GM12878 (cell line): ENCODE measurements around the gene RLIM. TPM values are rescaled to one million over a fixed set of nuclear protein-coding genes. Genes with fewer than 3 reads are reported as not detected.

Experiments used
- ATAC-seq: fragments of 200-7000 bp; cut with Tn5 transposase; 3 replicates; pipeline ENCODE4 v1.9.1; 2020; ENCODE audit warnings: mild to moderate bottlenecking, moderate library complexity
- BruUV-seq: library from RNA; stranded (reverse); fragments of 400-500 nt; replicated peaks from 2 replicates; lab custom pipeline; 2021; lab: Mats Ljungman, UMichigan
- CTCF ChIA-PET: fragments of 300-600 bp; sonication (Branson Sonifier 250); formaldehyde crosslinking; extraction: SDS; loops from one replicate; lab custom pipeline; 2021; ENCODE audit warnings: inconsistent platforms; lab: Yijun Ruan, JAX
- POLR2A ChIA-PET: fragments of 350-600 bp; formaldehyde crosslinking; extraction: SDS; loops from one replicate; lab custom pipeline; 2021; ENCODE audit warnings: inconsistent platforms; lab: Charles Lee
- RAD21 ChIA-PET: fragments of 300-600 bp; sonication (Branson Sonifier 250); formaldehyde crosslinking; loops from one replicate; lab custom pipeline; 2023; ENCODE audit warnings: antibody characterized with exemption; ENCODE audit not compliant: unreplicated experiment; lab: Charles Lee
- SMC1A ChIA-PET: fragments of 300-600 bp; sonication (Branson Sonifier 250); formaldehyde crosslinking; loops from one replicate; lab custom pipeline; 2023; ENCODE audit not compliant: unreplicated experiment, uncharacterized antibody; lab: Charles Lee
- DNase-seq: peaks from one replicate; pipeline ENCODE4 v3.0.0-alpha.2; 2011; ENCODE audit warnings: low read depth, low spot score
- FAIRE-seq: peaks from 3 replicates; lab custom pipeline; 2011; peaks lifted over from hg19 to GRCh38; lab: Jason Lieb, UNC
- H2AFZ ChIP-seq: 2 replicates; pipeline ENCODE4 v1.6.0; 2011; ENCODE audit warnings: low read depth, low read length, control low read depth; ENCODE audit not compliant: control insufficient read depth
- H3K27ac ChIP-seq: 2 replicates; pipeline ENCODE4 v1.5.1; 2011; ENCODE audit warnings: control low read depth; ENCODE audit not compliant: control insufficient read depth, insufficient read depth
- H3K27me3 ChIP-seq, 2 experiments: replicated peaks in 1 of 2; 2 replicates each; pipeline versions ENCODE4 v1.6.0 to v1.6.1; 2011; ENCODE audit warnings: low read length in 1 of 2; ENCODE audit not compliant: control insufficient read depth in 2 of 2, insufficient read depth in 2 of 2
- H3K36me3 ChIP-seq, 2 experiments: 2 replicates each; pipeline ENCODE4 v1.5.1; 2011; ENCODE audit warnings: low read length in 1 of 2; ENCODE audit not compliant: control insufficient read depth in 2 of 2, insufficient read depth in 2 of 2
- H3K4me1 ChIP-seq: 2 replicates; pipeline ENCODE4 v1.6.1; 2011; ENCODE audit warnings: mild to moderate bottlenecking, low read length, moderate library complexity, mixed read lengths; ENCODE audit not compliant: control insufficient read depth, insufficient read depth
- H3K4me2 ChIP-seq: 2 replicates; pipeline ENCODE4 v1.6.0; 2011; ENCODE audit warnings: control low read depth; ENCODE audit not compliant: control insufficient read depth, insufficient read depth
- H3K4me3 ChIP-seq: fragments of 200-600 bp; sonication (generic); 2 replicates; pipeline ENCODE4 v1.5.1; 2016
- H3K79me2 ChIP-seq: 2 replicates; pipeline ENCODE4 v1.6.0; 2011; ENCODE audit warnings: low read length; ENCODE audit not compliant: control insufficient read depth, insufficient read depth
- H3K9ac ChIP-seq: 2 replicates; pipeline ENCODE4 v1.8.0; 2011; ENCODE audit warnings: low read length, control low read depth, mixed read lengths; ENCODE audit not compliant: control insufficient read depth, insufficient read depth
- H3K9me3 ChIP-seq: replicated peaks from 3 replicates; pipeline ENCODE4 v1.5.1; 2011; ENCODE audit warnings: mild to moderate bottlenecking, low read length; ENCODE audit not compliant: control insufficient read depth, insufficient read depth
- H4K20me1 ChIP-seq: 2 replicates; pipeline ENCODE4 v1.6.0; 2011; ENCODE audit not compliant: control insufficient read depth, insufficient read depth
- BCLAF1 ChIP-seq: fragments of 450-650 bp; IDR thresholded peaks from 2 replicates; pipeline ENCODE4 v1.6.1; 2017; ENCODE audit warnings: antibody characterized with exemption, mild to moderate bottlenecking, moderate library complexity
- CREB1 ChIP-seq: IDR thresholded peaks from 2 replicates; pipeline ENCODE4 v1.6.1; 2012; ENCODE audit warnings: low read depth, mild to moderate bottlenecking, inconsistent platforms
- EP300 ChIP-seq, 2 experiments: fragments of 150-350 bp in 1 of 2; IDR thresholded peaks; 2 replicates each; pipeline ENCODE4 v1.6.1; 2011 to 2012; ENCODE audit warnings: low read depth in 2 of 2, low read length in 2 of 2, borderline replicate concordance in 1 of 2, improper control_type of control experiment in 1 of 2, inconsistent platforms in 1 of 2; ENCODE audit not compliant: control insufficient read depth in 1 of 2
- ESRRA ChIP-seq: IDR thresholded peaks from 2 replicates; pipeline ENCODE4 v1.6.1; 2012; ENCODE audit warnings: mild to moderate bottlenecking, low read length, improper control_type of control experiment
- HCFC1 ChIP-seq: fragments of 150-350 bp; IDR thresholded peaks from 2 replicates; pipeline ENCODE4 v1.6.1; 2014; ENCODE audit warnings: low read length
- MYC ChIP-seq: IDR thresholded peaks from 2 replicates; pipeline ENCODE4 v1.6.1; 2011; ENCODE audit warnings: mild to moderate bottlenecking, low read length, moderate library complexity, inconsistent platforms; ENCODE audit not compliant: insufficient read depth, insufficient replicate concordance, insufficient read length, severe bottlenecking
- NKRF ChIP-seq: fragments of 450-650 bp; conservative IDR thresholded peaks from 2 replicates; pipeline ENCODE4 v1.6.1; 2017; ENCODE audit warnings: mild to moderate bottlenecking, moderate library complexity
- RELB ChIP-seq: fragments of 450-650 bp; IDR thresholded peaks from 2 replicates; pipeline ENCODE4 v1.6.1; 2017; ENCODE audit warnings: low read depth, mild to moderate bottlenecking, moderate library complexity
- WGBS: methylation state at CpG from one replicate; pipeline ENCODE4 v1.1.6; 2016; ENCODE audit warnings: low lambda C conversion rate; ENCODE audit not compliant: insufficient replicate concordance, insufficient coverage; ENCODE audit errors: missing lambda C conversion rate; 5-methylcytosine and 5-hydroxymethylcytosine counted together
- in situ Hi-C: fragments of 300-500 bp; cut with MboI; formaldehyde crosslinking; loops from 9 replicates; pipeline ENCODE4 v1.14.3; 2018; ENCODE audit warnings: mixed read lengths
- intact Hi-C: fragments of 100-400 bp; cut with micrococcal nuclease; formaldehyde crosslinking; loops from one replicate; pipeline ENCODE4 v1.14.2; 2022; ENCODE audit not compliant: unreplicated experiment
- polyA plus RNA-seq, 11 experiments: library from polyadenylated mRNA; depleted of rRNA in 4 of 11; unstranded in 6 of 11; stranded (reverse) in 5 of 11; fragments of >200 nt; fragmentation: Nextera tagmentation in 4 of 11; fragmentation: Illumina TruSeq in 1 of 11; extraction: Ambion mirVana in 4 of 11; extraction: Trizol in 1 of 11; gene quantifications; 1 replicate in 1 of 11; 2 replicates in 10 of 11; pipeline versions ENCODE4 v1.2.1 to v1.2.3, GENCODE V29; 2011 to 2016; ENCODE audit warnings: inconsistent platforms in 2 of 11, missing spikeins in 2 of 11, low read depth in 1 of 11
- total RNA-seq, 4 experiments: library from RNA; depleted of rRNA in 3 of 4; stranded (reverse); fragments of >200 nt in 3 of 4; fragmentation: Illumina TruSeq in 1 of 4; extraction: Trizol in 1 of 4; gene quantifications; 2 replicates each; pipeline versions ENCODE4 v1.2.1 to v1.2.3, GENCODE V29; 2013 to 2021

Gene RLIM
- total and polyA plus RNA-seq, 10 of the 15 experiments (the other 5 are each of a cell fraction or from before 2014, with no cell fraction given): 4.0 to 33.9 (median 15.1) TPM

GRCh38 chrX:74545880-74546523 lies 68.4 kb downstream of the RLIM start (continued):
- TF ChIP-seq NKRF: no peak
- TF ChIP-seq, all 136 proteins: peak for 3

- H3K36me3 ChIP-seq: no peaks in the 10 kb centered on the region
- no peak for ATAC-seq
- RAD21 ChIA-PET: no interaction called here
- H2AFZ ChIP-seq: no peak overlapping the region
- H3K27me3 ChIP-seq: no peaks in the 10 kb centered on the region
- no peak overlapping the region for H3K27ac ChIP-seq
- TF ChIP-seq BCLAF1 (no peak), HCFC1 (no peak), EP300 (IDR thresholded peaks at IDR 0.05; ENCODE audit: borderline replicate concordance in 1 of 2, control insufficient read depth in 1 of 2, low read depth in 2 of 2, low read length in 2 of 2) (no peak), ESRRA (no peak), CREB1 (no peak), RELB (no peak), MYC (no peak)
- TF ChIP-seq, all 136 proteins: peak for 0
- no TSS peak for BruUV-seq
- in situ Hi-C loops (loop anchor here (10.0 kb wide), 1 partner anchor 686 kb away; the partner anchor contains the start of gene XIST), intact Hi-C loops (no loop called here)
- 15% methylated on average over 2 of the region's 2 CpGs for WGBS
- H3K4me1 ChIP-seq: no peaks in the 10 kb centered on the region
- H3K9me3 ChIP-seq: no peaks in the 10 kb centered on the region
- CTCF ChIA-PET: interaction anchor here (1.6 kb wide), 1 partner anchor 9 kb away, joined by 3 read pairs; no protein-coding TSS in a partner anchor
- no peak overlapping the region for H3K9ac ChIP-seq
- DNase-seq (no peak), FAIRE-seq (no peak)
- H3K4me2 ChIP-seq: no peak overlapping the region
- no peaks in the 10 kb centered on the region for H3K79me2 ChIP-seq
- SMC1A ChIA-PET: interaction anchor here (0.8 kb wide), 1 partner anchor 35 kb away, joined by 3 read pairs; no protein-coding TSS in a partner anchor
- POLR2A ChIA-PET: no interaction called here
- H4K20me1 ChIP-seq: no peaks in the 10 kb centered on the region
- no peak overlapping the region for H3K4me3 ChIP-seq
Observed at GRCh38 chrX:74540635-74541249, 73.7 kb downstream of the RLIM start.
